Astrocyte (in vitro differentiated cells and primary cell): Measurements from ENCODE around the gene CCDC146. TPM values are rescaled to one million over a fixed set of nuclear protein-coding genes. Genes with fewer than 3 reads are reported as not detected.

Experiments used
- DNase-seq: peaks from one replicate; pipeline ENCODE4 v3.0.0-alpha.2; 2010; ENCODE audit warnings: low read depth
- FAIRE-seq: peaks from 2 replicates; lab custom pipeline; 2011; peaks lifted over from hg19 to GRCh38; lab: Jason Lieb, UNC
- H2AFZ ChIP-seq: 2 replicates; pipeline ENCODE4 v1.6.0; 2012; ENCODE audit warnings: low read depth, low read length, inconsistent platforms
- H3K27ac ChIP-seq: 2 replicates; pipeline ENCODE4 v1.5.1; 2011; ENCODE audit warnings: low read depth, low read length, inconsistent platforms
- H3K27me3 ChIP-seq: 2 replicates; pipeline ENCODE4 v1.6.0; 2011; ENCODE audit warnings: low read length, inconsistent platforms; ENCODE audit not compliant: insufficient read depth
- H3K36me3 ChIP-seq: 2 replicates; pipeline ENCODE4 v1.5.1; 2011; ENCODE audit warnings: low read length, inconsistent platforms; ENCODE audit not compliant: insufficient read depth
- H3K4me1 ChIP-seq: 2 replicates; pipeline ENCODE4 v1.5.1; 2011; ENCODE audit warnings: low read length, inconsistent platforms; ENCODE audit not compliant: insufficient read depth
- H3K4me2 ChIP-seq: 2 replicates; pipeline ENCODE4 v1.6.0; 2012; ENCODE audit warnings: low read length, inconsistent platforms
- H3K4me3 ChIP-seq: 2 replicates; pipeline ENCODE4 v1.5.1; 2011; ENCODE audit warnings: low read depth, mild to moderate bottlenecking, low read length, inconsistent platforms; ENCODE audit not compliant: insufficient read depth
- H3K79me2 ChIP-seq: 2 replicates; pipeline ENCODE4 v1.6.0; 2012; ENCODE audit warnings: mild to moderate bottlenecking, low read length, inconsistent platforms; ENCODE audit not compliant: insufficient read depth
- H3K9ac ChIP-seq: 2 replicates; pipeline ENCODE4 v1.6.0; 2012; ENCODE audit warnings: mild to moderate bottlenecking, low read length, inconsistent platforms
- H3K9me3 ChIP-seq: 2 replicates; pipeline ENCODE4 v1.5.1; 2012; ENCODE audit warnings: low read depth, mild to moderate bottlenecking, low read length, inconsistent platforms; ENCODE audit not compliant: insufficient read depth
- H4K20me1 ChIP-seq: 2 replicates; pipeline ENCODE4 v1.6.0; 2012; ENCODE audit warnings: low read length, inconsistent platforms; ENCODE audit not compliant: insufficient read depth
- H3K27ac Mint-ChIP-seq: one replicate; pipeline ENCODE4 v1.8.0; 2021; ENCODE audit warnings: mild to moderate bottlenecking, mixed read lengths; ENCODE audit not compliant: unreplicated experiment
- H3K27me3 Mint-ChIP-seq: one replicate; pipeline ENCODE4 v1.8.0; 2021; ENCODE audit warnings: low read depth, mixed read lengths; ENCODE audit not compliant: unreplicated experiment
- H3K36me3 Mint-ChIP-seq: one replicate; pipeline ENCODE4 v1.8.0; 2021; ENCODE audit warnings: low read depth, mixed read lengths; ENCODE audit not compliant: unreplicated experiment
- H3K4me1 Mint-ChIP-seq: one replicate; pipeline ENCODE4 v1.8.0; 2021; ENCODE audit warnings: low read depth, mixed read lengths; ENCODE audit not compliant: unreplicated experiment
- H3K4me3 Mint-ChIP-seq: one replicate; pipeline ENCODE4 v1.8.0; 2021; ENCODE audit warnings: mild to moderate bottlenecking, moderate library complexity, mixed read lengths; ENCODE audit not compliant: unreplicated experiment
- H3K9me3 Mint-ChIP-seq: one replicate; pipeline ENCODE4 v1.8.0; 2021; ENCODE audit warnings: mild to moderate bottlenecking, mixed read lengths; ENCODE audit not compliant: unreplicated experiment
- EZH2 ChIP-seq: IDR thresholded peaks from 2 replicates; pipeline ENCODE4 v1.6.1; 2012; ENCODE audit warnings: mild to moderate bottlenecking, low read length, inconsistent platforms; ENCODE audit not compliant: insufficient read depth
- total RNA-seq: library from RNA; stranded (reverse); gene quantifications from 2 replicates; pipeline ENCODE4 v1.2.1, GENCODE V29; 2021
- TF ChIP-seq, protein P1 (sequence below): IDR thresholded peaks from 2 replicates; pipeline ENCODE4 v1.5.1; 2011; ENCODE audit warnings: low read depth, mild to moderate bottlenecking, inconsistent platforms, low read length, moderate library complexity; ENCODE audit not compliant: insufficient read depth

CCDC146 gene
- total RNA-seq, 1 donor from 2014 or later, result 2.0 TPM

DNA sequence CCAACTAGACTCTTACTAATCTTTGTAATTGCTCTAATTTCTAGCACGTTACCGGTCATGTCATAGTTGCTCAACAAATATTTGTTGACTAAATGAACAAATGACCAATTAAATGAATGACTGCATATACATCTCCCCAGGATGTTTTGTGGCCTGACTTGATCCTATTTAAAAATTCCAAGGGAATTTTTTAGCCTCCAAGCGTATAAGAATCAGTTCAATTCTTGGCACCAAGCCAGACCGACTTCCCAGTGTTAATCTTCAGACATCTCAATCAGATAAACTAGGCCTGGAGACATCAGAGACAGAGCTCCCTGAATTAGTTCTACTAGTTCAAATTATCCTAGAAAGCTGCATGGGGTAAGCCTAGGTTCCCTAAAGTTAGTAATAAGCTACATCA, 197.7 kb downstream of the CCDC146 start:
- Histone ChIP-seq H3K27ac (no peak overlapping the region), H3K79me2 (no peaks in the 10 kb centered on the region), H3K9me3 (no peaks in the 10 kb centered on the region), H4K20me1 (no peaks in the 10 kb centered on the region), H3K4me2 (no peak overlapping the region), H3K9ac (no peak overlapping the region), H3K36me3 (no peaks in the 10 kb centered on the region), H3K4me3 (no peak overlapping the region), H2AFZ (no peak overlapping the region), H3K4me1 (no peaks in the 10 kb centered on the region), H3K27me3 (no peaks in the 10 kb centered on the region)
- Mint-ChIP-seq H3K9me3 (peaks cover 3% of the 10 kb centered on the region), H3K36me3 (peaks cover 2% of the 10 kb centered on the region), H3K27ac (no peak overlapping the region), H3K27me3 (no peaks in the 10 kb centered on the region), H3K4me1 (no peaks in the 10 kb centered on the region), H3K4me3 (no peak overlapping the region)
- no peak for TF ChIP-seq EZH2
- TF ChIP-seq, protein P1, sequence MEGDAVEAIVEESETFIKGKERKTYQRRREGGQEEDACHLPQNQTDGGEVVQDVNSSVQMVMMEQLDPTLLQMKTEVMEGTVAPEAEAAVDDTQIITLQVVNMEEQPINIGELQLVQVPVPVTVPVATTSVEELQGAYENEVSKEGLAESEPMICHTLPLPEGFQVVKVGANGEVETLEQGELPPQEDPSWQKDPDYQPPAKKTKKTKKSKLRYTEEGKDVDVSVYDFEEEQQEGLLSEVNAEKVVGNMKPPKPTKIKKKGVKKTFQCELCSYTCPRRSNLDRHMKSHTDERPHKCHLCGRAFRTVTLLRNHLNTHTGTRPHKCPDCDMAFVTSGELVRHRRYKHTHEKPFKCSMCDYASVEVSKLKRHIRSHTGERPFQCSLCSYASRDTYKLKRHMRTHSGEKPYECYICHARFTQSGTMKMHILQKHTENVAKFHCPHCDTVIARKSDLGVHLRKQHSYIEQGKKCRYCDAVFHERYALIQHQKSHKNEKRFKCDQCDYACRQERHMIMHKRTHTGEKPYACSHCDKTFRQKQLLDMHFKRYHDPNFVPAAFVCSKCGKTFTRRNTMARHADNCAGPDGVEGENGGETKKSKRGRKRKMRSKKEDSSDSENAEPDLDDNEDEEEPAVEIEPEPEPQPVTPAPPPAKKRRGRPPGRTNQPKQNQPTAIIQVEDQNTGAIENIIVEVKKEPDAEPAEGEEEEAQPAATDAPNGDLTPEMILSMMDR, result no peak
- FAIRE-seq, result no peak
- no peak for DNase-seq

DNA sequence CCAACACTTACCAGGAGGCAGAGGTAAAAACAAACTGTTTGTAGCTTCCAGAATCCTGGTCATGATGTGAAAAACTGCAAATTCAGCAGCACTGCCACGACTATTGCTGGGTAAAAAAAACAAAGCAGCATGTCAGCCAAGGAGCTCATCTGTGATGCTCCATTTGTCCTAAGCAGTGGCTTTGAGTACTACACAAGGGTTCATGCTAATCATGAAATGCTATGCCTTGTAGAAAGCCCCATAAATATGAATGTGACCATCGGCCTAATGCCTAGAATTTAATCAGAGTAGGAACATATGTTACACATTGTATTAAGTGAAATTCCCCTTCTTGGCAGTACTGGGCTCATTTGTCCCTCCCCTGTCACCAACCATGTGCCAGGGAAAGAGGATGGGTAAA, 198.3 kb downstream of the CCDC146 start:
- Mint-ChIP-seq H3K4me3 (no peak overlapping the region), H3K4me1 (no peaks in the 10 kb centered on the region), H3K9me3 (peaks cover 3% of the 10 kb centered on the region), H3K27me3 (no peaks in the 10 kb centered on the region), H3K27ac (no peak overlapping the region), H3K36me3 (peaks cover 2% of the 10 kb centered on the region)
- no peak overlapping the region for H3K4me2 ChIP-seq
- no peak overlapping the region for H3K9ac ChIP-seq
- TF ChIP-seq EZH2, result no peak
- TF ChIP-seq, protein P1, result no peak
- no peaks in the 10 kb centered on the region for H3K9me3 ChIP-seq
- no peaks in the 10 kb centered on the region for H3K4me1 ChIP-seq
- no peak overlapping the region for H3K27ac ChIP-seq
- no peaks in the 10 kb centered on the region for H3K36me3 ChIP-seq
- no peaks in the 10 kb centered on the region for H3K79me2 ChIP-seq
- no peaks in the 10 kb centered on the region for H3K27me3 ChIP-seq
- no peak for FAIRE-seq
- H3K4me3 ChIP-seq, result no peak overlapping the region
- H4K20me1 ChIP-seq, result no peaks in the 10 kb centered on the region
- no peak for DNase-seq
- no peak overlapping the region for H2AFZ ChIP-seq

DNA sequence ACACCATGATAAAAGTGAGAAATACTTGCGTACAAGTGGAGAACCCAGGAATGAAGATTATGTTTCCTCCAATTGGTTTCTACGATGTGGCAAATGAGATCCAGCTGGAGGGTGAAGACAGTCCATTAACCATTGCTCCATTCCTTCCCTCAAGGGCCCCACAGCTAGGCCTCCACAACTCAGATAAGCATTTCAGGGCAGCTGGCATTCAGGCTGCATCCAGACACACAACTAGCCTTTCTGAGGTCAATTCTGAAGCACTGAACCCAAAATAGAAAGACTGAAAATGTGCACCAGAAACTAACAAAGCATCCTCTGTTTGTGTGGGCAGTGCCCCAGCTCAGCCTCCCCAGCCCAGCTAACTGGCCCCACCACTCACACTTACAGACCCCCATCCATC, 198.9 kb downstream of the CCDC146 start:
- Mint-ChIP-seq H3K36me3 (peaks cover 2% of the 10 kb centered on the region), H3K27ac (no peak overlapping the region), H3K9me3 (peaks cover 3% of the 10 kb centered on the region), H3K4me3 (no peak overlapping the region), H3K4me1 (peaks cover 6% of the 10 kb centered on the region), H3K27me3 (no peaks in the 10 kb centered on the region)
- no peaks in the 10 kb centered on the region for H3K9me3 ChIP-seq
- no peak for FAIRE-seq
- no peaks in the 10 kb centered on the region for H4K20me1 ChIP-seq
- no peaks in the 10 kb centered on the region for H3K36me3 ChIP-seq
- no peak overlapping the region for H3K4me3 ChIP-seq
- H3K9ac ChIP-seq, result no peak overlapping the region
- H3K4me2 ChIP-seq, result no peak overlapping the region
- no peak for DNase-seq
- no peak overlapping the region for H3K27ac ChIP-seq
- peaks cover 6% of the 10 kb centered on the region for H3K4me1 ChIP-seq
- no peak for TF ChIP-seq EZH2
- TF ChIP-seq, protein P1, result no peak
- no peak overlapping the region for H2AFZ ChIP-seq
- H3K79me2 ChIP-seq, result no peaks in the 10 kb centered on the region
- no peaks in the 10 kb centered on the region for H3K27me3 ChIP-seq
